Measurements from ENCODE around the gene LSM14A.

Gene LSM14A

GRCh38 chr19:34189917-34190425, 17.7 kb downstream of the LSM14A start (continued):
- peak; percentile 73 for TF ChIP-seq PRDM6 (tag by site-specific recombination; IDR thresholded peaks at IDR 0.05)
- no peak for TF ChIP-seq ZNF837 (tag by site-specific recombination; IDR thresholded peaks at IDR 0.05)
- TF ChIP-seq ZNF785 (tag by site-specific recombination; IDR thresholded peaks at IDR 0.05) = no peak
- TF ChIP-seq ZNF223 (tag by site-specific recombination; IDR thresholded peaks at IDR 0.05) = no peak
- TF ChIP-seq ATF2 (tag by site-specific recombination; IDR thresholded peaks at IDR 0.05; ENCODE audit: low read depth) = peak; percentile 31; the same call in 1 of the 2 replicates
- TF ChIP-seq YY1 (tag by site-specific recombination; IDR thresholded peaks at IDR 0.05) = no peak
- no peak for TF ChIP-seq GLIS1 (tag by site-specific recombination; IDR thresholded peaks at IDR 0.05)
- TF ChIP-seq ZNF157 (tag by site-specific recombination; IDR thresholded peaks at IDR 0.05) = no peak
- TF ChIP-seq ZBTB1 (tag by site-specific recombination; IDR thresholded peaks at IDR 0.05) = no peak
- peak; percentile 34 for TF ChIP-seq PRDM1 (tag by site-specific recombination; IDR thresholded peaks at IDR 0.05)
- 0 out of 2 replicates have a peak, but pooled peaks have one; percentile 40 for TF ChIP-seq ZFP37 (tag by site-specific recombination; IDR thresholded peaks at IDR 0.05)
- TF ChIP-seq ZNF292 (tag by site-specific recombination; IDR thresholded peaks at IDR 0.05; ENCODE audit: borderline replicate concordance, low read depth) = no peak
- TF ChIP-seq ZNF114 (tag by site-specific recombination; IDR thresholded peaks at IDR 0.05) = no peak
- no peak for TF ChIP-seq ZNF423 (tag by site-specific recombination; IDR thresholded peaks at IDR 0.05)
- TF ChIP-seq ZBTB44 (tag by site-specific recombination; IDR thresholded peaks at IDR 0.05) = peak; percentile 11; the same call in 1 of the 2 replicates
- peak; percentile 65; the same call in 1 of the 2 replicates for TF ChIP-seq PRDM10 (tag by site-specific recombination; IDR thresholded peaks at IDR 0.05)
- no peak for TF ChIP-seq ZNF174 (tag by site-specific recombination; IDR thresholded peaks at IDR 0.05)
- no peak for TF ChIP-seq ZNF266 (tag by site-specific recombination; IDR thresholded peaks at IDR 0.05; ENCODE audit: low read depth)
- TF ChIP-seq PRDM2 (tag by site-specific recombination; IDR thresholded peaks at IDR 0.05; ENCODE audit: borderline replicate concordance) = no peak
- TF ChIP-seq ZBTB17 (tag by site-specific recombination; IDR thresholded peaks at IDR 0.05) = no peak
- peak; percentile 40; the same call in 1 of the 2 replicates for TF ChIP-seq ZNF366 (tag by site-specific recombination; conservative IDR thresholded peaks at IDR 0.05)
- TF ChIP-seq ZNF544 (tag by site-specific recombination; IDR thresholded peaks at IDR 0.05) = no peak
- TF ChIP-seq ZBTB48 (tag by site-specific recombination; IDR thresholded peaks at IDR 0.05) = no peak
- no peak for TF ChIP-seq ZNF398 (tag by site-specific recombination; IDR thresholded peaks at IDR 0.05)
